HG02970 (cell line): ENCODE measurements around the gene MTRR.

Experiments used
- ATAC-seq: cut with Tn5 transposase; IDR thresholded peaks from one replicate; pipeline ENCODE4 v1.9.1; 2021; ENCODE audit warnings: mild to moderate bottlenecking, moderate library complexity, moderate number of reproducible peaks; ENCODE audit not compliant: unreplicated experiment, low FRiP score

MTRR gene

DNA sequence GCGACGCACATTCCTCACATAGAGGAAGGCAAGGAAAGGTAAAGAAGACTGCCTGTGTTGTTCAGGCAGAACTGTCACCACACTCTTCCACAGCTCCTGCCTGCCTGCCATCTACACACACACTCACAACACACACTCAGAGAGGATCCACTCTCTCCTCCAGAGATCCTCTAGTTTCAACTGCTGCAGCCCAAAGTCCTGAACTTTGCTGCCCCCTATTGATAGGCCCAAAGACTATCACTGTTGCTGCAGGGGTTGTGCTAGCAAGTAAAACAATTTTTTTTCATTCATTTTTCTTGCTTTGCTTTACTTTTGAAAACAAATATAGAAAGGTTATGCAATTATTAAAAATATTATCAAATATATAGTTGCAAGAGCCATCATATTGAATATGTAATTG lies 12.1 kb upstream of the MTRR start:
- no peak for ATAC-seq

DNA sequence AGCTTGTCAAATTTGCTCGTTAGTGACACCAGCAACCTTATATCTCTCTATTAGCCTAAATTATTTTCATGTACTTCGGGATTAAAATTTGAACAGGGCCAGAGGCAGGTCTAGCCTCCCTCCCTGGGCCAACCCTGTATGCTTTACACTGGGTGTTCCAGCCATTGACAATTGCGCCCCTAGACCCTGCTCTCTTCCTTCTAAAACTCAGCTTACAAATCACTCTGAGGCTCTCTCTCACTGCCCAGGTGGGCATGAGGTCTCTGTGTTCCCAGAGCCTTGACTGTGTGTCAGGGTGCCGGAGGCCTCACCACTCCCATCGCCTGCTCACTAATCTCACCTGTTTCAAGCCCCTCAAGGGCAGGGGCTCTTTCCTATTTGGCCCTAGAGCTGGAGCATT lies 11.6 kb upstream of the MTRR start:
- no peak for ATAC-seq

DNA sequence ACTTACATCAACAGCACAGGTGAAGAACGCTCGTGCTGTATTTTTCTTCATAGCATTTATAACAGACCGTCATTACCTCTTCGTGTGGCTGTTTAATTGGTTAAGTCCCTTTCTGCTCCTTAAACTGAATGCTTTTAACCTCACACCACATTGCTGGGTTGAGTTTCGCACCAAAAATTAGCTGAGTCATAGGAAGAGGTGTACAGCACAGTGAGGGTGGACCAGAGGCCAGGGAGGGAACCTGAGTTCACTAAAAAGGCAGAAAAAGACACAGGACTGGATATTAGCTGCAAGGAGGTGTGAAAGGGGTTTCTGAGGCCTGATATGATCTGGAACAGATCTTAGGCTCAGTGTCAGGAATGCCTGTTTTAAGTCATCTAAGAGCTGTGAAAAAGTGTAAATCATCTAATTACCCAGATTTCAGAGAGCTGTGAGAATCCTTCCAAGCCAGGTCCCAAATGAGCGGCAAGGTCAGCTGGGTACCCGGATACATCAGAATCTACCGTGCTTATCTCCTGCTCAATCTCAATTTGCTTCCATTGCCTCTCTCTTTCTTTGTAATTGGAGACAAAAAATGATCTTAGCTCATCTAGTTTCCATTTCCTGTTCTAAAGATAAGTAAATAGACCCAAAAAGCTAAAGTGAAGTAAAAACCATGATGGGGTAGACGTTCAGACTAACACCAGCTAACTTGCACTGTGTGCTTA lies 10.9 kb upstream of the MTRR start:
- ATAC-seq, result no peak

DNA sequence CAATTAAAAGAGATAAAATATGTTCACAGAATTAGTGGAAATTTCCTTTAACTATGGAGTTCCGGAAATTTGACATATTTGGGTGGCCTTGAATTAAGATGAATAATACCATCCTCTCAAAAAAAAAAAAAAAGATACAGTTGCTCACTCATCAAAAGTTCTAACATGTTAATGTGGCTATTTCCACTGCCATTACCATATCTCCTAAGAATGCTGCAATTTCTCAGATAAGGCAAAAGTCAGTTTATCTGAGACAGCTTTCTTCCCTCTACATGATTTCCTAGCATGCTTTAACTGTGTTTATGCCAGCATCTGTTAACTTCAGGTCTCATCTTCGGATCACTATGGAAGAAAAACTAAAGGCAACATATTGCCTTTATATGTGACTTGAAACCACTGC lies 2.8 kb upstream of the MTRR start:
- no peak for ATAC-seq

DNA sequence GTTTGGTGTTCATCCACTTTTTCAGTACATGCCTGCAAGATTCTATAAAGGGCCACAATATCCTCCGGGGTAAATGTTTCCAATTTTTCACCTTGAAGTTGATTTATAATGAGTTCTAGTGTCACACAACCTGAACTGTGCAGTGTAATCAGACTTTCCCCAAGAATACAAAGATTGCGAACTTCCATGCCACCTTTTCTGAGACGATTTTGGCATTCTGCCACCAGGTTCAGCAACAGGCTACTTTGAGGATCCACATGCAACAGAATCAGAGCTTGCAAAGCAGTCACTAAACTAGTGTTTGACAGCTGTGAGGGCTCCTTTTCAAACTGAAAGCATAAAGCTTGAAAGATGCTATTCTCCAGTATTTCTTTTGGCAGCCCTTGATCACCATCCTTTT lies 1.7 kb upstream of the MTRR start:
- no peak for ATAC-seq

DNA sequence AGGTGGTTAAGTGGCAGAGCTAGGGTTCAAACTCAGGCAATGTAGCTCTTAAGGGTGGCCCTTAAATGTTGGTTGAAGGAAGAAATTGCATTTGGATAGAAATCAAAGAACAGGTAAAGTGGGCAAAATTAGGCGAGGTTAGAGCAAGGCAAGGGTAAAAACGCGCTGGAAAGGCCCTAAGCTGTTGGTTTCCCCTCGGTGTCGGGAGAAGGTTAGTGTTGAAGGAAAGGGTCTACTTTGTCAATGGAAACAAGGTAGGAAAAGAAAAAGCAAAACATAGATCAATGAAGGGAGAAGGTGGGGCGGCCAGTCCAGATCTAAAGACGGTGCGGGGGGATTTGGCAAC lies 548 bp upstream of the MTRR start:
- ATAC-seq, result no peak

DNA sequence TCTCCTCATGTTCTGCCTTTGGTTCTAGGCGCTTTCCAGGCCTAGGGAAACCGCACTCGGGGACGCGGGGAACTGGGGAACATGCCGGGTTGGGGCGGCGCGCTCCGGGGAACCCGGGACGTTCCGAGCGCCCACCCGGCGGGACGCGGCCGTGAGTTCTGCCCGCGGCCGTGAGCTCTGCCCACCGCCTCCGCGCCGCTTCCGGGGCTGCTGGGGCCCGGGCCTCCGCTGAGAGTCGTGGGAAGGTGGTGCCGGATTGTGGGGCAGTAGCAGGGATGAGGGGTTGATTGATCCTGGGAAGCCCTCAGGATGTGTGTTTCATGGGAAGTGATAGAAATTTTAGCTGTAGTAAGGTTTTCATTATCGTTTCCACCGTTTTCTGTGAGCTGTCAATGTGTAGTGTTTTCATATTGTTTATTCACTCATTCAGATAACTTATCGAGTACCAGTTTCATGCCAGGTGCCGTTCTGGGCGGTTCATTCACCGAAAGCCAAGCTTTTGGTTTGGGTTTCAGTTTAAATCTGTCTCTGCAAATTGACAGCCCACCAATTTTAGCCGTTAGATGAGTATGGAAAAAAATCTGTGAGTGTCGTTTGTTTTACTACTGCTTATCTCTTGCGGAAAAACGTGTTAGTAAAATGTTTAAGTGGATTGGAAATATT lies 657 bp downstream of the MTRR start:
- peak; percentile 26 for ATAC-seq

DNA sequence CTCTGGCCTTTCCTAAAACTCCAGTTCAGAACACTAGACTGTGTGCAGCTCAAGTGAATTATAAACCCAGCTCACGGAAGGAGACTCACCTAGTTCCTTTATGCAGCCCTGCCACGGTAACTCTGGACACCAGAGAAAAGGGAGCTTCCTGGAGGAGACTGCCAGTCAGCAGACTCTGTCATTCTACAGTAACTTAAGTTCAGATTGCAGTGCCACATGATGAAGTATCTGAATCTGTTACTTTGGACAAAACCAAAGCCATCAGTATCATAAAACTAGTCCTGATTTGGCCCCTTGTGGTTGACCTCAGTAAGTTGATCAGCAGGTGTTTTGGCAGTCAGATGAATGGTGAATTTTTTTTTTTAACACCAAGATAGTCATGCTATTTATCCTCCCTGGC lies 2.7 kb downstream of the MTRR start:
- no peak for ATAC-seq

DNA sequence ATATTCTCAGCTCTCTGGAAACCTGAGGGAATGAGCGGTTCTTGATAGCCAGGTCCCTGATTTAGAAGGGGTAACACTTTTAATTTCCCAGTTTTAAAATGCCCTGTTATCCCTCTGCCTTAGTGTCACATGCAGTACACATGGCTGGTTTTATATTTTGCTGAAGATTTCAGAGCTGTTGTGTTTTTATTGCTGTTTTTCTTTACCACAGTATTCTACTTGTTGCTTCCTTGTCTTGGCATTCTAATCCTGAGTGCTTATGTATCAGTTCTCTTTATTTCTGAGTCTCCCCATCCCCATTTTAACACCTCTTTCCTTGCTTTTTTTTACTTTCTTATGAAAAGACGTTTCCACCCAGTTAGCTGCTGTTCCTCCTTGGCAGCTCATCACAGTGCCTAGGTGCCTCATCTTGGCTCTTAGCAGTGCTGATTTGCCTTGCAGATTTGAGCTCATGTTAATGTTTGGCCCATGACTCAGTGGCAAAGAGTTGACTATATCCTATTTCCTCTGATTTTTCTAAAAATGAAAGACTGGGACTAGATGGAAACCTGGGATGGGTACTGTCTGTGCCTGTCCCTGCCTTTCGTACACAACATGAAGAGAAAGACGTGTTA lies 3.7 kb downstream of the MTRR start:
- no peak for ATAC-seq

DNA sequence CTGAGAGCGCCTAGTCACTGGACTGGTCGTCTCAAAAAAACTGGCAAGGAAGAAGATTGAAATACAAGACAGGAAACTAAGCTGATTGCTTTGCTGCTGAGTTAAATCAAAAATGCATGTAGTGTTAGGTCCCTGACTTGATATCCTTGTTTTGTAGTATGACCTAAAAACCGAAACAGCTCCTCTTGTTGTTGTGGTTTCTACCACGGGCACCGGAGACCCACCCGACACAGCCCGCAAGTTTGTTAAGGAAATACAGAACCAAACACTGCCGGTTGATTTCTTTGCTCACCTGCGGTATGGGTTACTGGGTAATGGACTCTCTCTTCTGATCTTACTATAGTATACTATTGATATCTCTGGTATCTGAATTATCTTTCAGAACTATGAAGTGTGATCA lies 4.3 kb downstream of the MTRR start:
- ATAC-seq, result no peak

DNA sequence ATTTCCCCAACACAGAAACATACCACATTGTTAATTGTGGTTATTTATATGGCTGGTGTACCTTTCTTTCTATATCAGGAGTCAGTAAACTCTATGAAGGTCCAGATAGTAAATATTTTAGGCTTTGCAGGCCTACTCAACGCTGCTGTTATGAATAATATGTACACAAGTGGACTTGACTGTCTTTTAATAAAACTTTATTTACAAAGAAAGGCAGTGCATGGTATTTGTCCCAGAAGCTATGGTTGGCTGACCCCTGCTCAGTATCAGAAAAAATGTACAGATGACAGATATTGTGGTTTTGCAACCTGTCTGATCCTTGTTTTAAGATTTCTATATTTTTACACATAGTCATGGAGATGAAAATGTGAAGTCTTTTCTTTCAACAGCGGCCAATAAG lies 5.7 kb downstream of the MTRR start:
- no peak for ATAC-seq

DNA sequence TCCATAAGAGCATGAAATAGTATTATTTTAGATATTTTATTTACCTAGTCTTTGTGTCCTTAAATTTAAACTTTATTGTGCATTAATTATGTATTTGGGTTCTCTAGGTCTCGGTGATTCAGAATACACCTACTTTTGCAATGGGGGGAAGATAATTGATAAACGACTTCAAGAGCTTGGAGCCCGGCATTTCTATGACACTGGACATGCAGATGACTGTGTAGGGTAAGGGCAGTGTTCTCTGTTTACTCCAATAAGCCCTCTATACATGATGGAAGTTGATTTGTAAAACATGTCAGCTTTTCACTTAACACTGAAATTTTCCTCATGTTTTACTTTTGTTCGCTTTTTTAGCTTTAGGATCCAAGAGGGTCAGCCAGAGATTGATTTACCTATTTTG lies 6.2 kb downstream of the MTRR start:
- ATAC-seq, result no peak

DNA sequence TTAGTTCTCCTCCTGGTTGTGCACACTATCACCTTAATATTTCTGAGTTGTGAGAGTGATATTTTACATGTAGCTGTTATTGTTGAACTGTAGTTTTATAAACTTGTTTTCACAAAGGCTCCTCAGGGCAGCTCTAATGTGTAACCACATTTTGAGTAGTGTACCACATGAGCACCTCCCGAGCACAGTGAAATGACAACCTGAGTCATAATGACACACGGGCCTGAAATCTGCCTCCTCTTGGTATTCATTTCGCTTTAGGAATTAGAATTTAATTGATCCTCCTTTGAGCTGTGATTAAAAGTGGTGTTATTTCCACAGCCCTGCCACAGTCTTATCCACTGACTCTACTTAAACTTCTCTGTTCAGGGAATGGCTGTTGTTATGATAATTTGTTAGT lies 7.9 kb downstream of the MTRR start:
- ATAC-seq, result no peak

DNA sequence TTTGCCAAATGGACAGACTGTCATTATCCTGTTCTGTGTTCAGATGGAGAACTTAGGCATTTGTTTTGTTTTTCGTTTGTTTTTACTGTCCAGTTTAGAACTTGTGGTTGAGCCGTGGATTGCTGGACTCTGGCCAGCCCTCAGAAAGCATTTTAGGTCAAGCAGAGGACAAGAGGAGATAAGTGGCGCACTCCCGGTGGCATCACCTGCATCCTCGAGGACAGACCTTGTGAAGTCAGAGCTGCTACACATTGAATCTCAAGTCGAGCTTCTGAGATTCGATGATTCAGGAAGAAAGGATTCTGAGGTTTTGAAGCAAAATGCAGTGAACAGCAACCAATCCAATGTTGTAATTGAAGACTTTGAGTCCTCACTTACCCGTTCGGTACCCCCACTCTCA lies 8.9 kb downstream of the MTRR start:
- no peak for ATAC-seq

DNA sequence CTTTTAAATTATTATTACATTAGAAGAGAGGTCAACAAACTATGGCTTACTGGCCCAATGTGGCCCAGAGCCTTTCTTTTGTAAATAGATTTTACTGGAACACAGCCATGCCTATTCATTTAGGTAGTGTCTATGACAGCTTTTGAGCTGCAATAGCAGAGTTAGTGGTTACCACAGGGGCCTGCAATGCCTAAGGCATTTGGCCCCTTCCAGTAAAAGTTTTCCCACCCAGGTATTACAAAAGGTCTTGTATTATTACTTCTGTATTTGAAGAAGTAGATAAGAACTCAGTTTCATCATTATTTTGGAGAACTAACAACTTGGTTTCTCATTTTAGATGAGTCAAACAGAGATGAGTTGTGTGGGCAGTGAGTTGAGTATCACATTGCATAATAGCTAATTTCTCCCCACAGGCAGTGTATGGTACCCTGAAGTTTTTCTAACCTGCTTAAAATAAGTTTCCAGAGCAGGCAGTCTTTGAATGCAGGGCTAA lies 9.5 kb downstream of the MTRR start:
- peak; percentile 91 for ATAC-seq

DNA sequence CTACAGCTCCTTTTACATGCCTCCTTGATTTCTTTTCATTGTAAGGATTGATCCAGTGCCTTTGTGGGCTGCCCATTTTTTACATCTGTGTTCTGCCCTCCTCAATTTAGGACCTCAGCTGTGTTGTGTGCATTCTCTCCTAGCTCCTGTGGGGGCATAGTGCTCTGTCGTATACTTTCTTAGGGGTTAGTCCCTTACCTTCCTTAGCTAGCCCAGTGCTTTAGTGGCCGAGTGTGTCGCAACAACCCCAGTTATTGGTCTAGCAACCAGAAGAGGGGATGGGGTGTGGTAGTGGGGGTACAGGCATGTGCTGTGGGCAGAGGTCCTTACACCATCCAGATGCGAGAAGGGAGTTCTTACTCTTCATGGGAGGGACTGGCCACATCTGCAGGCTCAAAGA lies 12.1 kb downstream of the MTRR start:
- ATAC-seq, result no peak

DNA sequence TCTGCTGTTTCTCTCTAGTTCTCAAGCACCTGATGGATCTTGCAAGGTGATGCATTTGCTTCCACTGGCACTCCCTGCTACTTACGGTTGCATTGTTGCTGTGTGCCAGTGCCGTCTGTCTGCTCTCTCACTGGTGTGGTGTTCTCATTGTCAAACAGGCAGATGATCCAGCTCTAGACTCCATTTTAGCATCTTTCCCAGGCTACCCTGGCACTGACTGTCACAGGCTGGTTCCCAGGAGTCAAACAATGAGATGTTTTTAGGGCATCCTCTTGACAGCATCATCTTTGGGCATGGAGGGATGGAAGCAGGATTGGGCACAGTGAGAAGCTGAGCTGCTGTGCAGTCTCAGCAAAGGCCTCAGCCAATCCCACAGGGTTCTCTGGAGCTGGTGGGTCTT lies 12.9 kb downstream of the MTRR start:
- ATAC-seq, result no peak

DNA sequence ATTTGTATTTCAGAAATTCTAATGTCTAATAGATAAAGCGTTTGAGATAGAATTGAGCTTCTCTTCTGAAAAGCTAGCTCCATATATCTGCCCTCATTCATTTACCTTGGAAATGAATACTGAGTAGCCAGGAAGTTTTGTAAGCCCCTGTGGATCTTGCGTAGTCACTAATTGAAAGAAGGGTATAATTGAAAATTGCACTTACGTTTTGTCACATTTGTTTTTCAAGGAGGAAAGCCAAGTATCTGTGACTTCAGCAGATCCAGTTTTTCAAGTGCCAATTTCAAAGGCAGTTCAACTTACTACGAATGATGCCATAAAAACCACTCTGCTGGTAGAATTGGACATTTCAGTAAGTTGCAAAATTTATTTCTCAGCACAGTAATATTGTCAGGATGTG lies 14.0 kb downstream of the MTRR start:
- no peak for ATAC-seq

DNA sequence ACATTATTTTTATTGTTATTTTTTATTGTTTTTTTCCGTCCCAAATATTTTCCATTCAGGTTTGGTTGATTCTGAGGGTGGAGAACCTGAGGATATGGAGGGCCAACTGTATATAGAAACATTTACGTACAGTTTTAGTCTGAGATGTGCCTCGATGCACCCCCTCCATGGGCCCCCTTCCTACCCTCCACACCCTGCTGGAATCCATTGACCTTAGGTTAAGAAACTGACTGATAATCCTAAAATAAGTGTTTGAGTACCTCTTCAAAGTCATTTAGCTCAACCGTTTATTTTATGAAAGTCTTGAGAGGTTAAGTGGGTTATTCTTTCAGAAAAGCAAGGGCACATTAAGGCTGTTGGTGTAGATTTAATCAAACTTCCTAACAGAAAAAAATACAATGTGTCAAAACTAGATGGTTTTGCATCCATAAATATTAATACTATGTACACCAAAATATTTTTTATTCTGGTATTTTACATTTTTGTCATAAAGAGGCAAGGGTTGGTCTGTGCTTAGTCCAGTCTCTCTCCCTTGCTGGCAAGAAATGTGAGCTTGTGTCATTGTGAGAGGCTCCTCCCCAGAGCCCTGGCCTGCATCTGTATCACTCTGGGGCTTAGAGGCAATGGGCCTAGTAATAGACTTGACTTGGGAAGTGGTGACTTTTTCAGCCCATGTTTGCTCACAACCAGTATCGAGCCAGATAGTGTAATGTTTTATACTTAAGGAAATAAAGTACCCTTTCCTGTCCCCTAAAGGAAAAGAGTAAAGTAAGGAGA lies 15.7 kb downstream of the MTRR start:
- ATAC-seq, result no peak

DNA sequence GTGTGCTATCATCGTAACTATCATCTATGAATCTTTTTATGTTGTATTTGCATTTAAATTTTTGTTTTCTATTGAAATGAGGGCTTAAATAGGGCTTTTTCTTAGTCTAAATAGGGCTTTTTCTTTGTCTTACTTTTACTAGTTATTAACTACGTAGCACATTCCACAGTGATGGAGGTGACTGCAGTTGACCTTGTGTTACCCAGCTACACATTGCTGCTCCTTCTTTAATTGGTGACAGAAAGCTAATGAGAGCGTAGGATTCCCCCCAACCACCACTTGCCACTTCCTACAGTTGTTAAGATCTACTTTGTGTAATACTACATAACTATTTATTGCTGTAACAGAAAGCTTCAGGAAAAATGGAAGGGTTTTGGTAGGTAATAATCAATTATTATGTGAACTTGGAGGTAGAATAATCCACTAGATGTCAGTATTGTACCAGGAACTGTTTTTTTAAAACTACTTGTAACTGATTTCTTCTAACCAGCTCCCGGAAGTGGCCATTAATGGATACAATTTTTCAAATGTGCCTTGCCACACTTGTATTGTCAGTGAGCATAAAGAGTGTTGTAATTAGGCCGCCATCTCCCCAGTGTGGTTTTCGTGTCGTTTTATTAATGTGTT lies 18.0 kb downstream of the MTRR start:
- ATAC-seq, result no peak

DNA sequence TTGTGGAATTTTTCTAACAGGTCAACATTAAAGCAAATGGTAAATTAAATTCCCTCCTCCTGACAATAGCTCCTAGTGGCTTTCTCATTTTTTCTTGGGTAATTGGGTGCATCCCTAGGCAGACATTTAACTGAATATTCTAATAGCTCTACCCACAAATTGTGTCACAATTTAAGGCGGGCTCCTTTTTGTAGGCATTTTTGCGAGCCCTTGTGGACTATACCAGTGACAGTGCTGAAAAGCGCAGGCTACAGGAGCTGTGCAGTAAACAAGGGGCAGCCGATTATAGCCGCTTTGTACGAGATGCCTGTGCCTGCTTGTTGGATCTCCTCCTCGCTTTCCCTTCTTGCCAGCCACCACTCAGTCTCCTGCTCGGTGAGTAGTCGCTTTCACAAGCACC lies 20.0 kb downstream of the MTRR start:
- no peak for ATAC-seq
